Urinary bladder (tissue), 4 donors: ENCODE results near the gene CEP85L. TPM values are rescaled to one million over a fixed set of nuclear protein-coding genes. Genes with fewer than 3 reads are reported as not detected.

Experiments
- DNase-seq: peaks from one replicate; pipeline ENCODE4 v3.0.0-alpha.2; 2015; ENCODE audit errors: extremely low spot score
- H3K27ac ChIP-seq: one replicate; pipeline ENCODE4 v1.5.1; 2013; ENCODE audit warnings: low read depth, mild to moderate bottlenecking, moderate library complexity
- H3K36me3 ChIP-seq: one replicate; pipeline ENCODE4 v1.6.1; 2013; ENCODE audit warnings: mild to moderate bottlenecking, moderate library complexity; ENCODE audit not compliant: insufficient read depth
- H3K4me1 ChIP-seq: one replicate; pipeline ENCODE4 v1.6.1; 2013; ENCODE audit warnings: mild to moderate bottlenecking, moderate library complexity; ENCODE audit not compliant: insufficient read depth
- H3K4me3 ChIP-seq: one replicate; pipeline ENCODE4 v1.5.1; 2013; ENCODE audit warnings: low read depth, low read length
- WGBS: extraction: QIAGEN DNeasy Blood & Tissue Kit; methylation state at CpG from one replicate; pipeline ENCODE4 v1.1.7; 2013; 5-methylcytosine and 5-hydroxymethylcytosine counted together
- polyA plus RNA-seq: library from polyadenylated mRNA; stranded (reverse); fragments of 200-250 nt; gene quantifications from one replicate; pipeline ENCODE4 v1.2.3, GENCODE V29; 2013
- total RNA-seq: library from RNA; depleted of rRNA; stranded (reverse); fragments of >200 nt; gene quantifications from one replicate; pipeline ENCODE4 v1.2.3, GENCODE V29; 2014
- donor health status: healthy with polysubstance abuse.
- donor health status: healthy.

The CEP85L gene
- total and polyA plus RNA-seq, 2 donors = 7.8 to 73.4 TPM

GRCh38 chr6:118649918-118650581 is 1.3 kb downstream of the CEP85L start:
- no peaks in the 10 kb centered on the region for H3K36me3 ChIP-seq
- H3K4me3 ChIP-seq = peak overlapping the region; percentile 91
- 4% methylated on average over 17 of the region's 17 CpGs for WGBS
- H3K4me1 ChIP-seq = no peaks in the 10 kb centered on the region
- DNase-seq = no peak
- H3K27ac ChIP-seq = no peak overlapping the region

GRCh38 chr6:118648866-118649554 is 2.4 kb downstream of the CEP85L start:
- 30% methylated on average over 2 of the region's 2 CpGs for WGBS
- Histone ChIP-seq H3K36me3 (no peaks in the 10 kb centered on the region), H3K27ac (no peak overlapping the region), H3K4me3 (no peak overlapping the region), H3K4me1 (no peaks in the 10 kb centered on the region)
- DNase-seq = no peak

- WGBS = 96% methylated on average over 2 of the region's 2 CpGs
- Histone ChIP-seq H3K36me3 (no peaks in the 10 kb centered on the region), H3K27ac (no peak overlapping the region), H3K4me1 (no peaks in the 10 kb centered on the region), H3K4me3 (no peak overlapping the region)
- no peak for DNase-seq
These were observed 4.4 kb downstream of the CEP85L start for GRCh38 chr6:118646977-118647376.

- Histone ChIP-seq H3K4me3 (no peak overlapping the region), H3K27ac (no peak overlapping the region), H3K36me3 (no peaks in the 10 kb centered on the region), H3K4me1 (no peaks in the 10 kb centered on the region)
- WGBS = 83% methylated on average over 2 of the region's 2 CpGs
- no peak for DNase-seq
These were observed 6.0 kb downstream of the CEP85L start for GRCh38 chr6:118645395-118645794.

- Histone ChIP-seq H3K36me3 (no peaks in the 10 kb centered on the region), H3K4me1 (no peaks in the 10 kb centered on the region), H3K27ac (no peak overlapping the region), H3K4me3 (no peak overlapping the region)
- 93% methylated on average over 2 of the region's 2 CpGs for WGBS
- no peak for DNase-seq
These were observed 7.4 kb downstream of the CEP85L start for GRCh38 chr6:118644007-118644406.

- Histone ChIP-seq H3K27ac (no peak overlapping the region), H3K4me3 (no peak overlapping the region), H3K36me3 (no peaks in the 10 kb centered on the region), H3K4me1 (no peaks in the 10 kb centered on the region)
- no peak for DNase-seq
- 31% methylated on average over 1 of the region's 1 CpG for WGBS
These were observed 10.3 kb downstream of the CEP85L start for GRCh38 chr6:118641042-118641441.

- WGBS = 28% methylated on average over 4 of the region's 4 CpGs
- no peak for DNase-seq
- H3K4me1 ChIP-seq = no peaks in the 10 kb centered on the region
- no peaks in the 10 kb centered on the region for H3K36me3 ChIP-seq
- no peak overlapping the region for H3K4me3 ChIP-seq
- no peak overlapping the region for H3K27ac ChIP-seq
These were observed 12.1 kb downstream of the CEP85L start for GRCh38 chr6:118639054-118639964.

GRCh38 chr6:118638288-118638687 is 13.1 kb downstream of the CEP85L start:
- DNase-seq = no peak
- no peak overlapping the region for H3K4me3 ChIP-seq
- no peaks in the 10 kb centered on the region for H3K36me3 ChIP-seq
- H3K4me1 ChIP-seq = no peaks in the 10 kb centered on the region
- no peak overlapping the region for H3K27ac ChIP-seq

- WGBS = 66% methylated on average over 3 of the region's 3 CpGs
- no peak for DNase-seq
- Histone ChIP-seq H3K27ac (no peak overlapping the region), H3K4me1 (no peaks in the 10 kb centered on the region), H3K36me3 (no peaks in the 10 kb centered on the region), H3K4me3 (no peak overlapping the region)
These were observed 15.3 kb downstream of the CEP85L start for GRCh38 chr6:118635909-118636735.

GRCh38 chr6:118632359-118632758 is 19.0 kb downstream of the CEP85L start:
- no peaks in the 10 kb centered on the region for H3K36me3 ChIP-seq
- DNase-seq = no peak
- WGBS = 90% methylated on average over 2 of the region's 2 CpGs
- no peak overlapping the region for H3K4me3 ChIP-seq
- H3K4me1 ChIP-seq = no peaks in the 10 kb centered on the region
- no peak overlapping the region for H3K27ac ChIP-seq

- Histone ChIP-seq H3K36me3 (no peaks in the 10 kb centered on the region), H3K27ac (no peak overlapping the region), H3K4me1 (no peaks in the 10 kb centered on the region), H3K4me3 (no peak overlapping the region)
- 95% methylated on average over 1 of the region's 1 CpG for WGBS
- no peak for DNase-seq
These were observed 20.5 kb downstream of the CEP85L start for GRCh38 chr6:118630923-118631322.

- WGBS = 76% methylated on average over 1 of the region's 1 CpG
These were observed 21.3 kb downstream of the CEP85L start for GRCh38 chr6:118630067-118630466.

GRCh38 chr6:118627724-118628123 is 23.7 kb downstream of the CEP85L start:
- Histone ChIP-seq H3K27ac (no peak overlapping the region), H3K4me1 (no peaks in the 10 kb centered on the region), H3K4me3 (no peak overlapping the region), H3K36me3 (no peaks in the 10 kb centered on the region)
- no peak for DNase-seq
- WGBS = 94% methylated on average over 3 of the region's 3 CpGs

More at GRCh38 chr6:118630067-118630466, 21.3 kb downstream of the CEP85L start:
- H3K4me3 ChIP-seq = no peak overlapping the region
- H3K4me1 ChIP-seq = no peaks in the 10 kb centered on the region
- H3K36me3 ChIP-seq = no peaks in the 10 kb centered on the region
- no peak for DNase-seq
- H3K27ac ChIP-seq = no peak overlapping the region
